GM18909 (cell line): ENCODE measurements around the gene BRSK2.

Source experiments
- ATAC-seq: cut with Tn5 transposase; IDR thresholded peaks from one replicate; pipeline ENCODE4 v1.9.1; 2021; ENCODE audit warnings: mild to moderate bottlenecking; ENCODE audit not compliant: unreplicated experiment, poor library complexity

Gene BRSK2

GRCh38 chr11:1373536-1374214 lies 16.1 kb upstream of the BRSK2 start:
- ATAC-seq, result no peak

- ATAC-seq, result no peak
Observed at GRCh38 chr11:1375161-1375954, 14.4 kb upstream of the BRSK2 start.

- no peak for ATAC-seq
Observed at GRCh38 chr11:1375955-1376258, 13.8 kb upstream of the BRSK2 start.

- no peak for ATAC-seq
Observed at GRCh38 chr11:1377231-1377780, 12.4 kb upstream of the BRSK2 start.

GRCh38 chr11:1381793-1382425 lies 7.8 kb upstream of the BRSK2 start:
- ATAC-seq, result no peak

GRCh38 chr11:1382429-1382828 lies 7.3 kb upstream of the BRSK2 start:
- no peak for ATAC-seq

- peak; percentile 75 for ATAC-seq
Observed at GRCh38 chr11:1382831-1383607, 6.7 kb upstream of the BRSK2 start.

- no peak for ATAC-seq
Observed at GRCh38 chr11:1384199-1384970, 5.3 kb upstream of the BRSK2 start.

GRCh38 chr11:1387521-1387920 lies 2.2 kb upstream of the BRSK2 start:
- no peak for ATAC-seq

GRCh38 chr11:1387961-1388762 lies 1.6 kb upstream of the BRSK2 start:
- ATAC-seq, result no peak

GRCh38 chr11:1388763-1389102 lies 1.0 kb upstream of the BRSK2 start:
- ATAC-seq, result no peak

GRCh38 chr11:1389103-1389931 lies 417 bp upstream of the BRSK2 start:
- ATAC-seq, result peak; percentile 93

- ATAC-seq, result no peak
Observed at GRCh38 chr11:1390569-1391164, 933 bp downstream of the BRSK2 start.

GRCh38 chr11:1391165-1392075 lies 1.7 kb downstream of the BRSK2 start:
- no peak for ATAC-seq

GRCh38 chr11:1392111-1392510 lies 2.4 kb downstream of the BRSK2 start:
- ATAC-seq, result no peak

GRCh38 chr11:1392561-1392960 lies 2.8 kb downstream of the BRSK2 start:
- no peak for ATAC-seq
